Measurements from ENCODE around the gene ZNF212.

ZNF212 gene

DNA sequence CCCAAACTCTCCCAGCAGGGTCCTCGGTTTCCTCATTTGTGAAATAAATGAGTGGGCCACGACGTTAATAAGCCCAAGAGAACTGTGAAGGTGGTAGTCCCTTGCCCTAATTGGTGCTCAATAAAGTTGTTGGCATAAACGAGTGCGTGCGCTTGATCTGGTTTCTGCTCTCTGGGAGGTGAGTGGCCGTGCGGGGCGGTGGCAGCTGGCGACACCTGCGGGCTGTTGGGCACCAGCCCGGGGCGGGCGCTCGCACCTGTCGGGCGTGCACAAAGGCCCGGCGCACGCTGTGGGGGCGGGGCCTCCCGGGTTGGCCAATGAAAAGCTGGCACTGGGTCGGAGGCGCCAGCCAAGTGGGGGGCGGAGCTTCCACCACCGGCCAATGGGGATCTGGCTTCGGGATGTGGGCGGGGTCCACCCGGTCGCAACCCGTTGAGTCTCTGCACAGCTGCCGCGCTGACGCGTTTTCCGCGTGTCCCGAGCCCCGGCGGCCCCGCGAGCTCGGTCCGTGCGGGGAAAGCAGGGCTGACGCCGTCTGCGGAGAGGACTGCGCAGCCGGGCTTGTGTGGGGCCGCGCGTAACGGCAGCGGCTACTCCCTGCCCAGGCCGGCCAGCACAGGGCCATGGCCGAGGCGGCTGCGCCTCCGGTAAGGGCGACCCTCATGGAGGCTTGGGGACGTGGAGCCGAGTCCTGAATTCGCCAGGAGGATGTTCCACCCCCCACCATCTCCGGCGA, 45.6 kb downstream of the ZNF212 start:
- peak; percentile 85 for DNase-seq (ENCODE audit: low spot score)

GRCh38 chr7:149285603-149286002, 46.2 kb downstream of the ZNF212 start:
- peak; percentile 7 for DNase-seq (ENCODE audit: low spot score)

DNA sequence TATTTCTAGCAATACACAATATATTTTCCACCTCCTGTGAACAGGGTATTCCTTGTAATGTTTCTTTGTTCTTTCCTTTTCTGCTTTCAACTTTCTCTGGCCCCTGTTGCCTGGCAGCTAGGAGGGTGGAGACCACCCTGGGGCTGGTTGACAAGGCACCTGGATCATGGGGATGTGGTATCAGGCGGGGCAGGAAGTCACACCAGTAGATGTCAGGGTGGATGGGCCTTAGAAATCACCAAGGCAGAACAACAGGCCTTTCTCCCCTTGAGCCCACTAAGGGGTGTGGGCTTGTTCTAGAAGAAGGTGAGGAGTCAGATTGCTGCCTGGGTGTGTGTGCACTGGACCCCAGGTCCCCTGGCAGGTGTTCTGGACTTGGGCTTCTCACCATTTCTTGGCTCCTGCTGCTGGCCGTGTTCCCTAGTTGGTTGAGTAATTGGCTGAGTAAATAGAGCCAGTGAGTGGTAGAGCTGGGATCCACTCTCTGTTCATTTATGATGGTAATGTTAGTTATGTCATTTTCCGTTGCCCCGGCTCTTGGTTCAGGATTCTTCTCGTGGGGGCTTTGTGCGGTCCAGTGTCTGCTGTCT, 47.5 kb downstream of the ZNF212 start:
- DNase-seq (ENCODE audit: low spot score) = no peak

GRCh38 chr7:149287622-149288021, 48.2 kb downstream of the ZNF212 start:
- no peak for DNase-seq (ENCODE audit: low spot score)

GRCh38 chr7:149289262-149289661, 49.8 kb downstream of the ZNF212 start:
- DNase-seq (ENCODE audit: low spot score) = no peak

DNA sequence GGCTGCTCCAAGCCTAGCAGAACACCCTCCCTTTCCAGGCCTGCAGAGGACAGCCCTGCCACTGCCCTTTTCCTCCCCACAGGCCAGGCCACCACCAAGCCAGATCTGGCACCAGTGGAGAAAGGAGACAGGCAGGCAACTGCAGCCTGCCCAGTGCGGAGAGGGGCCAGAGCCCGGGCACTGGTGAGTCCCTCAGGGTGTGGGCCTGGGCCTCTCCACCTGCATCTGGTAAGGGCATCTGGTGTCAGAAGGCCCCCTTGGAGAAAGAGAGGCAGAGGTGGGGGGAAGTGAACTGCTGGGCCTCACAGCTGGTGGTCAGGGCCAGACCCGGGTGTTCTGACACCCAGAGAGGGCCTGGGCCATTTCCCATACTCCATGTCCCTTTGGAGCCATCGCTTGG, 50.4 kb downstream of the ZNF212 start:
- no peak for DNase-seq (ENCODE audit: low spot score)

- DNase-seq (ENCODE audit: low spot score) = no peak
Observed at GRCh38 chr7:149291036-149291780, 51.8 kb downstream of the ZNF212 start.

- no peak for DNase-seq (ENCODE audit: low spot score)
Observed at GRCh38 chr7:149291781-149292461, 52.5 kb downstream of the ZNF212 start.

- no peak for DNase-seq (ENCODE audit: low spot score)
Observed at GRCh38 chr7:149292462-149292823, 53.0 kb downstream of the ZNF212 start.

DNA sequence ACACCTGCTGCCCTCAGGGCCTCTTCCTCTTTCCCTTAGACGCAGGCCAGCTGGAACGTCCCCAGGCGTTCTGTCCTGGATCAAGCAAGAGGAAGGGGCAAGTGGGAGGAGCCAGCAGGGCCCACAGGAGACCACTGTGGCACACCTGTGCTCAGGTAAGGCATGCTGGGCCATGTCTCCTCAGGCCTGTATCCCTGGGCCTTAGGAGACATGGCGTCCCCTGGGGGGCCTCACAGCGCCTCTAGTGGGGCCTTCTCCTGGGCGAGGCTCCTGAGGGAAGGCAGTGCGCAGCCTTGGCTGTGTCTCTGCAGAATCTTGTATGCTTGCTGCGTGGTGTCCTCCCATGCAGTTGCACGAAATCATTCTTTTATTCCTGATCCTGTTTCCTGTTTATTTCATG, 53.9 kb downstream of the ZNF212 start:
- DNase-seq (ENCODE audit: low spot score) = no peak

DNA sequence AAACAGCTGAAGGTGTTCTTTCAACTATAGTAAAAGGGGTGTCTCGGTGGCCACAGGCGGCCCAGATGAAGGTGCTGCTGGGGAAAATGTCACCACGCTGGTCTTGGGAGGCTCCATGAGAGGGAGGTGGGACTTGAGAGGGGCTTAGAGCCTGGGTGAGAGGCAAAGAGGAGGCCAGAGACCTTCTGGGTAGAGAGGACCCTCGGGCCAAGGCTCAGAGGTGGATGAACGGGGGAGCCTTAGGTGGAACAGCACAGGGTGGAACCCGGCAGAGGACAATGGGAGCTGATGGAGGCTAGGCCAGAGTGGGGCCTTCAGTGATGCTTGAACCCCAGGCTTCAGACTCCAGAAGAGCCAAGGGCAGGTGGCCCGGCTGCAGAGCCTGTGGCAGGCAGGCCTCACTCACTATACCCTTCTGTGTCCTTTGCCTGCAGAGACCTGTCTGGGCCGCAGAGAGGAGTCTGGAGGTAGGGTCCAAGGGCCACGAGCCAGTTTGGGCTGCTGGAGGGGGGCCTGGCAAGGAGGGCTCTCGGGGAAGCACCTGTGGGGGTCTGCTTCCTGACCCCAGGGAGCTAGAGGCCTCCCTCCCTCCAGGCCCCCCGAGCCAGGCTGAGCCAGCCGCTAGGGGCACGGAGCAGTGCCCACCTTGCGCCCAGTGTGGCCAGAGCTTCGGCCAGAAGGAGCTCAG, 54.6 kb downstream of the ZNF212 start:
- DNase-seq (ENCODE audit: low spot score) = no peak

GRCh38 chr7:149294634-149295480, 55.4 kb downstream of the ZNF212 start:
- DNase-seq (ENCODE audit: low spot score) = no peak

DNA sequence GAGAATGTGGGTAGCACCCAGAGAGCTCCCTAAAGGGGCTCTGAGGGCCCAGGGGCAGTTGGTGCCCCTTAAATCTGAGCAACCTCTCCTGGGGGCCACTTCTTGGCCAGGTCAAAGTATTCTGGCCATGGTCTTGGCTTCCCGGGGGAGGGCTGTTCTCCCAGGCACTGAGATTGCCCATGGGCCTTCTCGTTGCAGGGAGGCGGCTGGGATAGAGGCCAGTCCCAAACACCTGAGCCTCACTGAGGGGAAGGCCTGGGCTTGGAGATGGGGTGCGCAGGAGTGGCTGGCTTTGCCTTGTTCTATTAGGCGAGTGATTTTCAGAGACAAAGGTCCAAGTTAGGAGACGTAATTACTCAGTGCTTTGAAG, 56.0 kb downstream of the ZNF212 start:
- no peak for DNase-seq (ENCODE audit: low spot score)

DNA sequence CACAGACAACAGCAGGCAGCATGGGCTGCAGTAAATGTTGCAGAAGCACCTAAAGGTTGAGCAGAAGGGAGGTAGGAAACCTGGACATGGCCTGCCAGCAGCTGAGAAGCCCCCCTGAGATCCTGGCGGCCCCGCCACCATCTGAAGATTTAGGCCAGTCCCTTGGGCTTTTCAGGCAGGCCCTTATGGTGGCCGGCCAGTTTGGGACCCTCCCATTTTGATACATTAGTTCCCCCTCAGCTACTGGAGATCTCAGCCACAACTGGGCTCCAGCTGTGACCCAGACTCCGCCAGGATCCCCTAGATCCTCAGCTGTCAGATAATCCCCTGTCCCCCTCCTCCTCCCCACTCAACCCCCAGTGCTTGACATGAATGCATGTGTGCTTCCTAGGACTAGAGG, 56.9 kb downstream of the ZNF212 start:
- DNase-seq (ENCODE audit: low spot score) = no peak

- no peak for DNase-seq (ENCODE audit: low spot score)
Observed at GRCh38 chr7:149297034-149297755, 57.7 kb downstream of the ZNF212 start.

GRCh38 chr7:149300620-149301285, 61.3 kb downstream of the ZNF212 start:
- no peak for DNase-seq (ENCODE audit: low spot score)

- DNase-seq (ENCODE audit: low spot score) = no peak
Observed at GRCh38 chr7:149302222-149302621, 62.8 kb downstream of the ZNF212 start.

- no peak for DNase-seq (ENCODE audit: low spot score)
Observed at GRCh38 chr7:149302865-149303264, 63.4 kb downstream of the ZNF212 start.

GRCh38 chr7:149304006-149304405, 64.6 kb downstream of the ZNF212 start:
- no peak for DNase-seq (ENCODE audit: low spot score)

Data from kidney capillary endothelial cell (primary cell).